Trophoblast cell (in vitro differentiated cells and primary cell): ENCODE measurements around the gene DAGLB.
"Not testable (repeated sequence)": the region's sequence is repeated elsewhere in the genome, so short reads cannot be mapped to it uniquely, and the experiment has no call there.

Source experiments
- DNase-seq, 2 donors: peaks; one replicate each; pipeline ENCODE4 v3.0.0-alpha.2; 2016
- H2AFZ ChIP-seq: 2 replicates; pipeline ENCODE4 v1.6.1; 2013; ENCODE audit warnings: low read length, moderate library complexity, mild to moderate bottlenecking; ENCODE audit not compliant: insufficient read depth, poor library complexity
- H2AK5ac ChIP-seq: 2 replicates; pipeline ENCODE4 v1.6.1; 2013; ENCODE audit warnings: mild to moderate bottlenecking, low read length
- H2BK120ac ChIP-seq: 2 replicates; pipeline ENCODE4 v1.6.1; 2013; ENCODE audit warnings: low read length, mild to moderate bottlenecking, moderate library complexity; ENCODE audit not compliant: insufficient read depth, poor library complexity
- H2BK12ac ChIP-seq: 2 replicates; pipeline ENCODE4 v1.6.1; 2013; ENCODE audit warnings: mild to moderate bottlenecking, low read length, moderate library complexity
- H2BK5ac ChIP-seq: 2 replicates; pipeline ENCODE4 v1.6.1; 2013; ENCODE audit warnings: low read length, low read depth, moderate library complexity, mild to moderate bottlenecking; ENCODE audit not compliant: poor library complexity
- H3K14ac ChIP-seq: 2 replicates; pipeline ENCODE4 v1.6.1; 2013; ENCODE audit warnings: mild to moderate bottlenecking, low read length
- H3K18ac ChIP-seq: 2 replicates; pipeline ENCODE4 v1.6.1; 2013; ENCODE audit warnings: mild to moderate bottlenecking, low read length
- H3K23ac ChIP-seq: 2 replicates; pipeline ENCODE4 v1.6.1; 2013; ENCODE audit warnings: low read length
- H3K27ac ChIP-seq: 2 replicates; pipeline ENCODE4 v1.5.1; 2013; ENCODE audit warnings: low read depth, mild to moderate bottlenecking, inconsistent platforms, low read length, moderate library complexity
- H3K27me3 ChIP-seq: 2 replicates; pipeline ENCODE4 v1.6.1; 2013; ENCODE audit warnings: inconsistent platforms, mild to moderate bottlenecking, low read length, moderate library complexity; ENCODE audit not compliant: insufficient read depth
- H3K36me3 ChIP-seq, 2 experiments: 1 replicate in 1 of 2; 2 replicates in 1 of 2; pipeline ENCODE4 v1.6.1; 2013; ENCODE audit warnings: low read length in 2 of 2, mild to moderate bottlenecking in 2 of 2, moderate library complexity in 1 of 2; ENCODE audit not compliant: insufficient read depth in 2 of 2, control insufficient read depth in 1 of 2
- H3K4ac ChIP-seq: 2 replicates; pipeline ENCODE4 v1.6.1; 2013; ENCODE audit warnings: low read depth, mild to moderate bottlenecking, low read length, moderate library complexity
- H3K4me1 ChIP-seq, 2 experiments: 1 replicate in 1 of 2; 2 replicates in 1 of 2; pipeline ENCODE4 v1.6.1; 2013; ENCODE audit warnings: low read length in 2 of 2, mild to moderate bottlenecking in 2 of 2, moderate library complexity in 1 of 2; ENCODE audit not compliant: insufficient read depth in 2 of 2, control insufficient read depth in 1 of 2
- H3K4me2 ChIP-seq: 2 replicates; pipeline ENCODE4 v1.6.1; 2013; ENCODE audit warnings: inconsistent platforms, mild to moderate bottlenecking, low read length, moderate library complexity
- H3K4me3 ChIP-seq: 2 replicates; pipeline ENCODE4 v1.5.1; 2013; ENCODE audit warnings: mild to moderate bottlenecking, low read depth, low read length, inconsistent platforms
- H3K79me1 ChIP-seq: one replicate; pipeline ENCODE4 v1.6.1; 2013; ENCODE audit warnings: low read length
- H3K79me2 ChIP-seq: 2 replicates; pipeline ENCODE4 v1.6.1; 2013; ENCODE audit warnings: low read length, mild to moderate bottlenecking; ENCODE audit not compliant: control insufficient read depth, insufficient read depth, poor library complexity
- H3K9ac ChIP-seq: 2 replicates; pipeline ENCODE4 v1.6.1; 2013; ENCODE audit warnings: mild to moderate bottlenecking, low read length
- H3K9me3 ChIP-seq: 2 replicates; pipeline ENCODE4 v1.6.1; 2013; ENCODE audit warnings: low read depth, mild to moderate bottlenecking, control low read depth, inconsistent platforms, low read length; ENCODE audit not compliant: insufficient read depth
- H4K12ac ChIP-seq: 2 replicates; pipeline ENCODE4 v1.6.1; 2013; ENCODE audit warnings: low read depth, mild to moderate bottlenecking, low read length, moderate library complexity
- H4K8ac ChIP-seq: 2 replicates; pipeline ENCODE4 v1.6.1; 2013; ENCODE audit warnings: low read depth, mild to moderate bottlenecking, low read length, moderate library complexity
- H4K91ac ChIP-seq: one replicate; pipeline ENCODE4 v1.6.1; 2013; ENCODE audit warnings: low read depth, mild to moderate bottlenecking, low read length, moderate library complexity
- WGBS: extraction: QIAGEN DNeasy Blood & Tissue Kit; methylation state at CpG from one replicate; pipeline ENCODE4 v1.1.7; 2013; ENCODE audit warnings: missing lambda C conversion rate; ENCODE audit not compliant: insufficient read length, insufficient coverage; ENCODE audit errors: extremely low coverage; 5-methylcytosine and 5-hydroxymethylcytosine counted together

DAGLB gene

DNA sequence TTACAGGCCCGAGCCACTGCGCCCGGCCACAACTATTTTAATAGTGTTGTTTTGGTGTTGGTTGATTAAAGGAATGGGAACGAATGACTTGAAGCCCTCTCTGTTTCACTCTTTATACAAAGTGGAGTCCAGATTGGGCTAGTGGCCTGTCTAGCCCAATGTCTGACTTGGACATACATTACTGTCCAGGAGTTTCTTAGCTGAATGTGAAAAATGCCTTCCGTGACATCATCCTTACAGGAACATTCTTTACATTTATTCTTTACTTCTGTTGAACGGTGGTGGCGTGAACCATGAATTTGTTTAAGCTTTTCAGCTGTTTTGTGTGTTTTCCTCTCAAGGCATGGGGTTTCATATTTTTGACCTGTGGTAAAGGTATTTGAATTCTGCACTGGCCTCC, 67.9 kb downstream of the DAGLB start:
- H3K9ac ChIP-seq, result no peak overlapping the region
- H3K9me3 ChIP-seq, result no peaks in the 10 kb centered on the region
- H4K91ac ChIP-seq, result no peak overlapping the region
- peak; percentile 73 to 90 for DNase-seq
- H3K4me3 ChIP-seq, result no peak overlapping the region
- H3K36me3 ChIP-seq, result peaks cover 2 to 15% of the 10 kb centered on the region in 2 experiments
- no peak overlapping the region for H2BK12ac ChIP-seq
- peaks cover 51% of the 10 kb centered on the region for H3K79me2 ChIP-seq
- no peak overlapping the region for H2AK5ac ChIP-seq
- peaks cover 12% of the 10 kb centered on the region for H3K79me1 ChIP-seq
- H3K27me3 ChIP-seq, result no peaks in the 10 kb centered on the region
- no peak overlapping the region for H4K8ac ChIP-seq
- H3K27ac ChIP-seq, result no peak overlapping the region
- H3K4me2 ChIP-seq, result no peak overlapping the region
- peak overlapping the region; percentile 53 for H3K4ac ChIP-seq
- no peak overlapping the region for H3K23ac ChIP-seq
- no peak overlapping the region for H2AFZ ChIP-seq
- H3K14ac ChIP-seq, result no peak overlapping the region
- no peak overlapping the region for H3K18ac ChIP-seq
- no peak overlapping the region for H2BK120ac ChIP-seq
- no peak overlapping the region for H2BK5ac ChIP-seq
- no peak overlapping the region for H4K12ac ChIP-seq
- WGBS, result no CpG with 5 or more reads among the region's 7 CpGs
- H3K4me1 ChIP-seq, result peaks cover 18 to 19% of the 10 kb centered on the region in 2 experiments

DNA sequence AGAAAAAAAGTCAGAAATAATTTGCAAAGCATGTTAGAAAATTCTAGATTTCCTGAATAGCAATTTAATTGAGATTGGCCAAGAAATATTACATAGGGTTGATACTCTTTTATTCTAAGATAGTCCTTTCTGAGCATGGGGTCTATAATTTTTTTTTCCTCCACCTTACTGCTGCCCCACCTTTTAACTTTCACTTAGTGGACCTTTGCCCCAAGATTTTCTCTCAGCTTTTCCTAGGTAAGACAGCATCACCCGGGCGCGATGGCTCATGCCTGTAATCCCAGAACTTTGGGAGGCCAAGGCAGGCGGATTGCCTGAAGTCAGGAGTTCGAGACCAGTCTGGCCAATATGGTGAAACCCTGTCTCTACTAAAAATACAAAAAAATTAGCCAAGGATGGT, 69.2 kb downstream of the DAGLB start:
- not testable (repeated sequence) for H2BK5ac ChIP-seq

DNA sequence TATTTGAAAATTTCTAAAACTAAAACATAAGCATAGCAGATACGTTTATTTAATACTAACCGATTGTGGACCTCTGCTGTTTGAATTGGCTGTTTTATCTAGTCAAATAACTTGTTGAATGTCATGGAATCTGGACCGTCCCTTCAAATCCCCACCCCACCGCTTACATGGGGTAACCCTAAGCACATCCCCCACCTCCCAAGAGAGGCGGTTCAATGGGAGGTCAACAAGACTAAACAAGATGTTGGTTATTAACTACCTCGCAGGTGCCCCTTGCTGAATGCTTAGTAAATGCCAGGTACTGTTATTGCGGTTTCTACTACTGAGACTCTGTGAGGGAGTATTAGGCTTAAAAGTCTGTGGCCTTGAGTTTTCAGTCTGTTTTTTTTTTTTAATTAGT, 70.9 kb downstream of the DAGLB start:
- H3K4me3 ChIP-seq, result no peak overlapping the region
- no peak for DNase-seq
- H3K9ac ChIP-seq, result peak overlapping the region; percentile 45
- peaks cover 10% of the 10 kb centered on the region for H3K79me1 ChIP-seq
- H3K27me3 ChIP-seq, result no peaks in the 10 kb centered on the region
- no peak overlapping the region for H2AK5ac ChIP-seq
- H4K8ac ChIP-seq, result no peak overlapping the region
- no peak overlapping the region for H2AFZ ChIP-seq
- no peak overlapping the region for H3K4me2 ChIP-seq
- H3K79me2 ChIP-seq, result peaks cover 41% of the 10 kb centered on the region
- H4K91ac ChIP-seq, result no peak overlapping the region
- no peak overlapping the region for H2BK120ac ChIP-seq
- no peaks in the 10 kb centered on the region for H3K9me3 ChIP-seq
- no peak overlapping the region for H3K18ac ChIP-seq
- no peak overlapping the region for H3K14ac ChIP-seq
- H4K12ac ChIP-seq, result no peak overlapping the region
- H3K27ac ChIP-seq, result no peak overlapping the region
- no peak overlapping the region for H2BK12ac ChIP-seq
- H3K36me3 ChIP-seq, result peaks cover 2 to 12% of the 10 kb centered on the region in 2 experiments
- H3K4ac ChIP-seq, result peak overlapping the region; percentile 100
- H3K23ac ChIP-seq, result no peak overlapping the region
- peak overlapping the region; percentile 10 for H2BK5ac ChIP-seq
- peaks cover 8 to 9% of the 10 kb centered on the region in 2 experiments for H3K4me1 ChIP-seq
- no CpG with 5 or more reads among the region's 7 CpGs for WGBS

More for the DNA sequence above, 69.2 kb downstream of the DAGLB start:
- H3K9me3 ChIP-seq, H2AFZ ChIP-seq, H3K27me3 ChIP-seq, H2AK5ac ChIP-seq, H3K4me2 ChIP-seq, H3K23ac ChIP-seq, H2BK12ac ChIP-seq, H4K12ac ChIP-seq, DNase-seq, H3K27ac ChIP-seq, H3K4me1 ChIP-seq, H4K91ac ChIP-seq, H3K18ac ChIP-seq, H3K4me3 ChIP-seq, H4K8ac ChIP-seq, H2BK120ac ChIP-seq, H3K14ac ChIP-seq, H3K9ac ChIP-seq: not testable (repeated sequence)
- Histone ChIP-seq H3K79me1 (peaks cover 10% of the 10 kb centered on the region), H3K4ac (peak overlapping the region; percentile 53), H3K36me3 (peaks cover 2 to 15% of the 10 kb centered on the region in 2 experiments), H3K79me2 (peaks cover 47% of the 10 kb centered on the region)
- WGBS, result no CpG with 5 or more reads among the region's 5 CpGs

DNA sequence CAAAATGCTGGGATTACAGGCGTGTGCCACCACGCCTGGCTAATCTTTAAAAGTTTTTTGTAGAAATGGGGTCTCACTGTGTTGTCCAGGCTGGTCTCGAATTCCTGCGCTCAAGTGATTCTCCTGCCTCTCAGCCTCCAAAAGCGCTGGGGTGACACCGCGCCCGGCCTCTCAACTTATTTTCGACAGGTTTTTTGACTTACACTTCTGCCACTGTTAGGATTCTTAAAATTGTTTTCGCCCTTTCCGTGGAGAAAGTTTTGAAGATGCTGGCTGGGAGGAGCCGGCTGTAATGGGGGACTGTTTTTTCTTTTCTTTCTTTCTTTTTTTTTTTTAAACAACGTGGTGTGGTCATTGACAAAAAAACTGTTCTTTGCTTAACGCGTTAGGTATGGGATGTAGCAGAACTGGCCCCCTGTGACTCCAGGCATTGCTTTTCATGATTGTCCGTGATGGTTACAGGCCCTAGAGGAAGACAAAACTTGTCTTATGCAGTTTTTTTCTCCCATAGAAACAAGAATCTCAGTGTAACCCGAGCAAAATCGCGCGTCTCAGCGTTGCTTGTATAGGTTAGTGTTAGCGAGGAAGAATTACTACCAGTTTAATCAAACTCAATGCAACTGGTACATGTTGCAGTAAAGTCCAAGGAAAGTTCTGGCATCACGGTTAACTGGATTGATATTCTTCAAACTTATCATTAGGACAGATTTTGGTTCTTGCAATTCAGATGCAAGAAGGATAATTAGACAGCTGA, 72.2 kb downstream of the DAGLB start:
- Histone ChIP-seq H3K9ac (peak overlapping the region; percentile 99), H3K4me3 (peak overlapping the region; percentile 92), H2AK5ac (peak overlapping the region; percentile 10), H3K27me3 (no peaks in the 10 kb centered on the region), H2BK12ac (no peak overlapping the region), H3K79me1 (peaks cover 10% of the 10 kb centered on the region), H2BK5ac (peak overlapping the region; percentile 93), H4K12ac (no peak overlapping the region), H3K36me3 (peaks cover 2 to 12% of the 10 kb centered on the region in 2 experiments), H3K4me1 (peaks cover 8 to 9% of the 10 kb centered on the region in 2 experiments), H4K8ac (peak overlapping the region; percentile 87), H3K4me2 (peak overlapping the region; percentile 66), H4K91ac (peak overlapping the region; percentile 38), H3K18ac (no peak overlapping the region), H3K79me2 (peaks cover 37% of the 10 kb centered on the region), H2BK120ac (peak overlapping the region; percentile 90), H3K4ac (peak overlapping the region; percentile 99), H3K9me3 (no peaks in the 10 kb centered on the region), H3K23ac (peak overlapping the region; percentile 22), H3K27ac (peak overlapping the region; percentile 94), H2AFZ (no peak overlapping the region), H3K14ac (peak overlapping the region; percentile 34)
- no CpG with 5 or more reads among the region's 23 CpGs for WGBS
- peak; percentile 35 to 68 for DNase-seq
